ENCODE measurements around the gene E2F2. TPM values are rescaled to one million over a fixed set of nuclear protein-coding genes. Genes with fewer than 3 reads are reported as not detected.

The E2F2 gene
- total RNA-seq, 4 donors from 2014 or later: 0.10 to 0.27 (median 0.17) TPM; not detected in 1

DNA sequence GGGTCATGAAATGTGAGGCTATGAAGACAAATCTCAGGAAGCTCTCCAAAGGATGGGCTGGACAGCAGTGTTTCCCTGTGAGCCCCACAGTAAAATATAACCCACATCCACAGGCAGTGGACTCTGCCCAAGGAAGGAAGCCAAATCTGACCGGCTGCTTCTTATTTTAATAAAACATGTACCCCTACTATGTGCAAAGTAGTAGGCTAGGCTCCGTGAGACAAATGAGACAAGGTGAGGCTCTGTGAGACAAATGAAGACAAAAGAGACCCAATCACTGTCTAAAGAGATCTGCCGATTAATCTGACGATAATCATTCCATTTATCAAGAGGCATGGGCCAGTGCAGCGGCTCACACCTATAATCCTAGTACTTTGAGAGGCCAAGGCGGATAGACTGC lies 49.1 kb downstream of the E2F2 start:
- no peak overlapping the region for H3K27ac ChIP-seq
- no peaks in the 10 kb centered on the region for H3K36me3 ChIP-seq
- no peak for TF ChIP-seq POLR2A (IDR thresholded peaks at IDR 0.05)
- TF ChIP-seq, protein P1, sequence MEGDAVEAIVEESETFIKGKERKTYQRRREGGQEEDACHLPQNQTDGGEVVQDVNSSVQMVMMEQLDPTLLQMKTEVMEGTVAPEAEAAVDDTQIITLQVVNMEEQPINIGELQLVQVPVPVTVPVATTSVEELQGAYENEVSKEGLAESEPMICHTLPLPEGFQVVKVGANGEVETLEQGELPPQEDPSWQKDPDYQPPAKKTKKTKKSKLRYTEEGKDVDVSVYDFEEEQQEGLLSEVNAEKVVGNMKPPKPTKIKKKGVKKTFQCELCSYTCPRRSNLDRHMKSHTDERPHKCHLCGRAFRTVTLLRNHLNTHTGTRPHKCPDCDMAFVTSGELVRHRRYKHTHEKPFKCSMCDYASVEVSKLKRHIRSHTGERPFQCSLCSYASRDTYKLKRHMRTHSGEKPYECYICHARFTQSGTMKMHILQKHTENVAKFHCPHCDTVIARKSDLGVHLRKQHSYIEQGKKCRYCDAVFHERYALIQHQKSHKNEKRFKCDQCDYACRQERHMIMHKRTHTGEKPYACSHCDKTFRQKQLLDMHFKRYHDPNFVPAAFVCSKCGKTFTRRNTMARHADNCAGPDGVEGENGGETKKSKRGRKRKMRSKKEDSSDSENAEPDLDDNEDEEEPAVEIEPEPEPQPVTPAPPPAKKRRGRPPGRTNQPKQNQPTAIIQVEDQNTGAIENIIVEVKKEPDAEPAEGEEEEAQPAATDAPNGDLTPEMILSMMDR (IDR thresholded peaks at IDR 0.05): no peak
- no peaks in the 10 kb centered on the region for H3K9me3 ChIP-seq
- intact Hi-C loops (cut with DNase I): no loop called here
- peaks cover 29 to 56% of the 10 kb centered on the region in 2 donors for H3K4me1 ChIP-seq
- H3K27me3 ChIP-seq: no peaks in the 10 kb centered on the region
- 94 to 96% methylated on average over 6 of the region's 6 CpGs for WGBS, 2 donors
- H3K4me3 ChIP-seq (replicated peaks in 1 of 3): no peak overlapping the region
- no peak for DNase-seq

DNA sequence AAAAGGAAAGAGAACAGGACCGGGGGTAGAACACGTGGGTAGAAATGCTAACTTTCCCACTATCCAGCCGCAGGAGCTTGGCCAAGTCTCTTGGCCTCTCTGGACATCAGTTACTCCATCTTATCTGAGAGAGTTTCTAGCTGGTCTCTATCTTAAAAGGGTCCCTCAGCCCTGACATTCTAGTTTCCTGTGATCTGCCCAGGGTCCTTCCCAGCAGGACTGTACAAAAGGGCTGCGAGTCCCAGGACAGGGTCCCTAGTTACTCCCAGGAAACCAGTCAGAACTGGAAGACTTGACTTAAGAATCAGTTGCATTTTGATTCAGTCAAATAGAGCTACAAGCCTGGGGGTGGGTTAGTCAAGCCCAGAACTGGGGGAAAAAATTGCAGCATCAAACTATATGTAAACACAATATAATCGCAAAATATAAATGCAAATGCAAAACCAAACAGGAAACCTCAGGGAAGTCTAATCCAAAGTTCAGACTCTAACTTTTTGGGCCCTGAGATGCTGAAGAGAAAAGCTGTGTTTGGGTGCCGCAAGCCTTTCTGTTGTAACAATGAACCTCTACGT lies 49.9 kb downstream of the E2F2 start:
- no peak overlapping the region for H3K4me3 ChIP-seq (replicated peaks in 1 of 3)
- peak overlapping the region in 2 of 3 donors; percentile 21 to 85 for H3K27ac ChIP-seq
- TF ChIP-seq, protein P1 (IDR thresholded peaks at IDR 0.05): no peak
- TF ChIP-seq POLR2A (IDR thresholded peaks at IDR 0.05): no peak
- H3K27me3 ChIP-seq: no peaks in the 10 kb centered on the region
- no peaks in the 10 kb centered on the region for H3K36me3 ChIP-seq
- DNase-seq: no peak
- intact Hi-C loops (cut with DNase I): no loop called here
- H3K9me3 ChIP-seq: no peaks in the 10 kb centered on the region
- H3K4me1 ChIP-seq: peaks cover 29 to 53% of the 10 kb centered on the region in 2 donors
- 82 to 95% methylated on average over 7 of the region's 7 CpGs for WGBS, 2 donors

DNA sequence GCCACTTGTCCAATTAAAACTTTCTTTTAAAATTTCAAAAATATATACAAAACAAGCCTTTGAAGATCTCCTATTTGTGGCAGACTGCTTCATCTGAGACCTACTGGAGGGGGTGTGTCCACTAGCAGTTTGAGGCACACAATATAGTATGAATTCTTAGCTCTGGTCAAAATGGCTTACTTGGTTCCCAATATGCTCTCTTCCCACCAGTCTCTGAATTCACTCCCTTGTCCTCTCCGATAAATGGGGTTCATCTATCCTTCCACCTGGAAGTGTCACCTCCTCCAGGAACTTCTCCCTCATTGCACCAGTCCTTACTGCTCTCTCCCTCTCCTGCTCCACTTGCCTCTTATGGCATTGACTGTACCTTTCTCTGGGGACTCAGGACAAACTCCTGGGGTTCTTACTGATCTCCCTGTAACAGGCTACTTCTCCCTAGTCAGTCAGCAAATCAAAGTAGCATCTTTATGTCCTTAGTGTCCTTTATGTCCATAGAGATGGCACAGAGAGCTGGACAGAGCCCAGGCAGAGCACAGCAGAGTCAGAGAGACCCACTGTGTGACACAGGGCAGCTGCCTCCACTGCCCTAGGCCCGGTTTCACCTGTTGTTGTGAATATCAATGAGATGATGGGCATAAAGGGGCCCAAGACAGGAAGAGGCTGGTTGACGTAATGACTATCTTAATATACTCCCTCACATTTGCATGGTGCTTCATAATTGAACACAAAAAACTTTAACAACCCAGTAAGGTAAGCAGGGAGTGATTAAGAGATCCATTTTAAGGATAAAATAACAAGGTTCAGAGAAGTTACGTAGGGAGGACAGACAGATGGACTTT lies 50.6 kb downstream of the E2F2 start:
- Histone ChIP-seq H3K27me3 (no peaks in the 10 kb centered on the region), H3K9me3 (no peaks in the 10 kb centered on the region), H3K4me1 (peaks cover 31 to 54% of the 10 kb centered on the region in 2 donors), H3K4me3 (replicated peaks in 1 of 3) (no peak overlapping the region), H3K36me3 (no peaks in the 10 kb centered on the region), H3K27ac (peak overlapping the region in 2 of 3 donors; percentile 79 to 85)
- intact Hi-C loops (cut with DNase I): no loop called here
- WGBS, 2 donors: 86 to 88% methylated on average over 4 of the region's 4 CpGs
- no peak for DNase-seq
- TF ChIP-seq, protein P1 (IDR thresholded peaks at IDR 0.05): no peak
- TF ChIP-seq POLR2A (IDR thresholded peaks at IDR 0.05): no peak

DNA sequence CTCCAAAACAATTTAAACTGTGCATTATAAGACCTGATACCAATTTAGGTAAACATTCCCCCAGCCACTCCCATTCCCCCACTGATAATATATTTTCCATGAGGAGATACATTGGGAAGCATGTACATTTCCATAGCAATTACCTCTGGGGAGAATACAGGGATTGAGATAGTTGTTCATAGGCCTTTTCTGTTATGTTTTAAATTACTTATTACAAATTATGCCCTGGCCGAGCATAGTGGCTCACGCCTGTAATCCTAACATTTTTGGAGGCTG lies 51.4 kb downstream of the E2F2 start:
- Histone ChIP-seq H3K4me3 (replicated peaks in 1 of 3) (no peak overlapping the region), H3K36me3 (no peaks in the 10 kb centered on the region), H3K27me3 (no peaks in the 10 kb centered on the region), H3K9me3 (no peaks in the 10 kb centered on the region), H3K27ac (peak overlapping the region; percentile 79 to 85 (median 80)), H3K4me1 (peaks cover 31 to 54% of the 10 kb centered on the region in 2 donors)
- WGBS, 2 donors: 87 to 92% methylated on average over 2 of the region's 2 CpGs
- intact Hi-C loops (cut with DNase I): no loop called here
- no peak for DNase-seq
- TF ChIP-seq POLR2A (IDR thresholded peaks at IDR 0.05): no peak
- TF ChIP-seq, protein P1 (IDR thresholded peaks at IDR 0.05): no peak

All from thyroid gland (tissue), 4 donors.